ENCODE data around the gene WDR53.
"Not testable (repeated sequence)": the region's sequence is repeated elsewhere in the genome, so short reads cannot be mapped to it uniquely, and the experiment has no call there.

WDR53 gene

GRCh38 chr3:196604548-196604947 is 36.2 kb upstream of the WDR53 start:
- no peak for TF ChIP-seq CTCF (conservative IDR thresholded peaks at IDR 0.05)

GRCh38 chr3:196603683-196604082 is 35.3 kb upstream of the WDR53 start:
- no peak overlapping the region for H3K27ac ChIP-seq
- no peak for TF ChIP-seq CTCF (conservative IDR thresholded peaks at IDR 0.05)

More at GRCh38 chr3:196604548-196604947, 36.2 kb upstream of the WDR53 start:
- no peak overlapping the region for H3K27ac ChIP-seq

- no peak for TF ChIP-seq CTCF (conservative IDR thresholded peaks at IDR 0.05)
- no peak overlapping the region for H3K27ac ChIP-seq
Measured at GRCh38 chr3:196602673-196603072, 34.3 kb upstream of the WDR53 start.

- no peak for TF ChIP-seq CTCF (conservative IDR thresholded peaks at IDR 0.05)
- no peak overlapping the region for H3K27ac ChIP-seq
Measured at GRCh38 chr3:196600359-196600758, 32.0 kb upstream of the WDR53 start.

- TF ChIP-seq CTCF (conservative IDR thresholded peaks at IDR 0.05): no peak
- no peak overlapping the region for H3K27ac ChIP-seq
Measured at GRCh38 chr3:196599734-196600128, 31.4 kb upstream of the WDR53 start.

- not testable (repeated sequence) for H3K27ac ChIP-seq
Measured at GRCh38 chr3:196597971-196598733, 29.8 kb upstream of the WDR53 start.

- TF ChIP-seq CTCF (conservative IDR thresholded peaks at IDR 0.05): no peak
- H3K27ac ChIP-seq: no peak overlapping the region
Measured at GRCh38 chr3:196596355-196596754, 28.0 kb upstream of the WDR53 start.

GRCh38 chr3:196590279-196590678 is 21.9 kb upstream of the WDR53 start:
- no peak overlapping the region for H3K27ac ChIP-seq
- no peak for TF ChIP-seq CTCF (conservative IDR thresholded peaks at IDR 0.05)
